Stromal cell of bone marrow (primary cell): ENCODE measurements around the gene PDZD7.

Experiments
- DNase-seq: peaks from one replicate; pipeline ENCODE4 v3.0.0-alpha.2; 2012; ENCODE audit warnings: low read depth

PDZD7 gene

GRCh38 chr10:101031128-101031795 is at the start of gene PDZD7, which contains the start of gene SFXN3:
Gene PDZD7 (minus strand): TSS chr10:101031129. CDS start chr10:101030219, 910 bp downstream.
Gene SFXN3 (plus strand): TSS chr10:101031234. CDS start chr10:101034695, 3,461 bp downstream.
- DNase-seq: peak; percentile 87

- DNase-seq: no peak
These were observed 48.9 kb upstream of the PDZD7 start for GRCh38 chr10:101079874-101080273.

GRCh38 chr10:101076630-101077029 is 45.7 kb upstream of the PDZD7 start:
- DNase-seq: no peak

- DNase-seq: no peak
These were observed 44.8 kb upstream of the PDZD7 start for GRCh38 chr10:101075775-101076174.

- no peak for DNase-seq
These were observed 42.7 kb upstream of the PDZD7 start for GRCh38 chr10:101073631-101074030.

GRCh38 chr10:101072923-101073322 is 42.0 kb upstream of the PDZD7 start:
- DNase-seq: no peak

GRCh38 chr10:101071885-101072433 is 41.0 kb upstream of the PDZD7 start:
- no peak for DNase-seq

GRCh38 chr10:101071267-101071884 is 40.4 kb upstream of the PDZD7 start:
- DNase-seq: no peak

- no peak for DNase-seq
These were observed 39.2 kb upstream of the PDZD7 start for GRCh38 chr10:101070098-101070497.

GRCh38 chr10:101069441-101069840 is 38.5 kb upstream of the PDZD7 start:
- DNase-seq: no peak

- DNase-seq: peak; percentile 61
These were observed 36.6 kb upstream of the PDZD7 start for GRCh38 chr10:101067356-101068083.

- DNase-seq: no peak
These were observed 36.0 kb upstream of the PDZD7 start for GRCh38 chr10:101066896-101067355.

- DNase-seq: peak; percentile 30
These were observed 35.4 kb upstream of the PDZD7 start for GRCh38 chr10:101066146-101066895.

- DNase-seq: no peak
These were observed 34.7 kb upstream of the PDZD7 start for GRCh38 chr10:101065481-101066145.

GRCh38 chr10:101064415-101065030 is 33.6 kb upstream of the PDZD7 start:
- DNase-seq: no peak

GRCh38 chr10:101063548-101064414 is 32.9 kb upstream of the PDZD7 start:
- DNase-seq: no peak

GRCh38 chr10:101063050-101063525 is 32.2 kb upstream of the PDZD7 start:
- DNase-seq: no peak

- no peak for DNase-seq
These were observed 31.5 kb upstream of the PDZD7 start for GRCh38 chr10:101062232-101063049.
